Liver (tissue), 9 donors: ENCODE data around the gene CALU. TPM values are rescaled to one million over a fixed set of nuclear protein-coding genes. Genes with fewer than 3 reads are reported as not detected.

Source experiments
- DNase-seq: peaks from one replicate; pipeline ENCODE4 v3.0.0-alpha.2; 2017; ENCODE audit warnings: low spot score
- H3K27ac ChIP-seq, 2 donors: one replicate each; pipeline ENCODE4 v1.7.0; 2013; ENCODE audit warnings: inconsistent platforms in 2 of 2, low read length in 2 of 2, control low read depth in 1 of 2, low read depth in 1 of 2, mild to moderate bottlenecking in 1 of 2
- H3K27me3 ChIP-seq, 4 donors: one replicate each; pipeline versions ENCODE4 v1.6.1 to v1.7.0; 2013; ENCODE audit warnings: low read length in 3 of 4, inconsistent platforms in 1 of 4, mild to moderate bottlenecking in 1 of 4, moderate library complexity in 1 of 4; ENCODE audit not compliant: control insufficient read depth in 4 of 4, insufficient read depth in 4 of 4
- H3K36me3 ChIP-seq, 4 donors: one replicate each; pipeline versions ENCODE4 v1.6.1 to v1.7.0; 2013; ENCODE audit warnings: low read length in 3 of 4, mild to moderate bottlenecking in 3 of 4, low read depth in 1 of 4, moderate library complexity in 1 of 4; ENCODE audit not compliant: control insufficient read depth in 4 of 4, insufficient read depth in 3 of 4
- H3K4me1 ChIP-seq, 4 donors: one replicate each; pipeline versions ENCODE4 v1.6.1 to v1.7.0; 2013; ENCODE audit warnings: low read length in 3 of 4, mild to moderate bottlenecking in 3 of 4, moderate library complexity in 1 of 4; ENCODE audit not compliant: control insufficient read depth in 4 of 4, insufficient read depth in 4 of 4
- H3K4me3 ChIP-seq, 3 donors: one replicate each; pipeline versions ENCODE4 v1.6.1 to v1.7.0; 2013; ENCODE audit warnings: low read length in 3 of 3, control low read depth in 1 of 3, low read depth in 1 of 3, mild to moderate bottlenecking in 1 of 3
- H3K9ac ChIP-seq, 2 donors: one replicate each; pipeline ENCODE4 v1.7.0; 2013; ENCODE audit warnings: low read length in 2 of 2, mild to moderate bottlenecking in 2 of 2, moderate library complexity in 2 of 2, control low read depth in 1 of 2, low read depth in 1 of 2
- H3K9me3 ChIP-seq, 4 donors: one replicate each; pipeline versions ENCODE4 v1.6.1 to v1.7.0; 2013; ENCODE audit warnings: low read length in 3 of 4; ENCODE audit not compliant: control insufficient read depth in 4 of 4
- EGR1 ChIP-seq, 2 donors: IDR thresholded peaks; 2 replicates each; pipeline ENCODE4 v1.6.1; 2016 to 2018; ENCODE audit warnings: antibody characterized with exemption in 2 of 2, low read depth in 2 of 2
- FOXA2 ChIP-seq: IDR thresholded peaks from 2 replicates; pipeline ENCODE4 v1.6.1; 2016; ENCODE audit warnings: antibody characterized with exemption
- GABPA ChIP-seq, 2 donors: IDR thresholded peaks in 1 of 2; conservative IDR thresholded peaks in 1 of 2; 2 replicates each; pipeline ENCODE4 v1.6.1; 2016; ENCODE audit warnings: antibody characterized with exemption in 2 of 2, mild to moderate bottlenecking in 1 of 2, moderate library complexity in 1 of 2
- HNF4A ChIP-seq, 2 donors: conservative IDR thresholded peaks; 2 replicates each; pipeline ENCODE4 v1.6.1; 2016; ENCODE audit warnings: antibody characterized with exemption in 2 of 2, mild to moderate bottlenecking in 2 of 2
- HNF4G ChIP-seq: IDR thresholded peaks from 2 replicates; pipeline ENCODE4 v1.6.1; 2016; ENCODE audit warnings: antibody characterized with exemption
- JUND ChIP-seq, 2 donors: IDR thresholded peaks; 2 replicates each; pipeline ENCODE4 v1.6.1; 2016; ENCODE audit warnings: antibody characterized with exemption in 2 of 2
- NR2F2 ChIP-seq: IDR thresholded peaks from 2 replicates; pipeline ENCODE4 v1.6.1; 2016; ENCODE audit warnings: antibody characterized with exemption
- RAD21 ChIP-seq, 2 donors: IDR thresholded peaks; 2 replicates each; pipeline ENCODE4 v1.6.1; 2016; ENCODE audit warnings: antibody characterized with exemption in 2 of 2, mild to moderate bottlenecking in 2 of 2
- RXRA ChIP-seq, 2 donors: IDR thresholded peaks; 2 replicates each; pipeline ENCODE4 v1.6.1; 2017 to 2018; ENCODE audit warnings: antibody characterized with exemption in 2 of 2, mild to moderate bottlenecking in 1 of 2
- SP1 ChIP-seq: IDR thresholded peaks from 2 replicates; pipeline ENCODE4 v1.6.1; 2018; ENCODE audit warnings: antibody characterized with exemption, mild to moderate bottlenecking
- YY1 ChIP-seq: IDR thresholded peaks from 2 replicates; pipeline ENCODE4 v1.6.1; 2016; ENCODE audit warnings: antibody characterized with exemption, mild to moderate bottlenecking
- WGBS: extraction: QIAGEN DNeasy Blood & Tissue Kit; methylation state at CpG from one replicate; pipeline ENCODE4 v1.1.7; 2013; 5-methylcytosine and 5-hydroxymethylcytosine counted together
- polyA plus RNA-seq, 2 donors: library from polyadenylated mRNA; stranded (reverse) in 1 of 2; unstranded in 1 of 2; fragments of 200-250 nt in 1 of 2; fragments of >200 nt in 1 of 2; fragmentation: Nextera tagmentation in 1 of 2; extraction: Ambion mirVana in 1 of 2; gene quantifications; one replicate each; pipeline versions ENCODE4 v1.2.1 to v1.2.3, GENCODE V29; 2013 to 2015
- total RNA-seq, 2 donors: library from RNA; depleted of rRNA; stranded (reverse); fragments of >200 nt; gene quantifications; one replicate each; pipeline ENCODE4 v1.2.3, GENCODE V29; 2014
- TF ChIP-seq, protein P1 (sequence below): IDR thresholded peaks from 2 replicates; pipeline ENCODE4 v1.6.1; 2016; ENCODE audit warnings: antibody characterized with exemption
- TF ChIP-seq, protein P2 (sequence below): IDR thresholded peaks from 2 replicates; pipeline ENCODE4 v1.6.1; 2016; ENCODE audit warnings: antibody characterized with exemption, mild to moderate bottlenecking
- TF ChIP-seq, protein P3 (sequence below): fragments of 150-350 bp; IDR thresholded peaks from 2 replicates; pipeline ENCODE4 v1.5.1; 2017; ENCODE audit warnings: improper control_type of control experiment, low read depth, low read length; ENCODE audit not compliant: missing input control
- donor health status: healthy.
- donor health status: healthy.
- donor health status: healthy.
- donor health status: healthy.
- donor health status: healthy.

CALU gene
- total and polyA plus RNA-seq, 4 donors, result 37.1 to 57.9 (median 42.5) TPM

DNA sequence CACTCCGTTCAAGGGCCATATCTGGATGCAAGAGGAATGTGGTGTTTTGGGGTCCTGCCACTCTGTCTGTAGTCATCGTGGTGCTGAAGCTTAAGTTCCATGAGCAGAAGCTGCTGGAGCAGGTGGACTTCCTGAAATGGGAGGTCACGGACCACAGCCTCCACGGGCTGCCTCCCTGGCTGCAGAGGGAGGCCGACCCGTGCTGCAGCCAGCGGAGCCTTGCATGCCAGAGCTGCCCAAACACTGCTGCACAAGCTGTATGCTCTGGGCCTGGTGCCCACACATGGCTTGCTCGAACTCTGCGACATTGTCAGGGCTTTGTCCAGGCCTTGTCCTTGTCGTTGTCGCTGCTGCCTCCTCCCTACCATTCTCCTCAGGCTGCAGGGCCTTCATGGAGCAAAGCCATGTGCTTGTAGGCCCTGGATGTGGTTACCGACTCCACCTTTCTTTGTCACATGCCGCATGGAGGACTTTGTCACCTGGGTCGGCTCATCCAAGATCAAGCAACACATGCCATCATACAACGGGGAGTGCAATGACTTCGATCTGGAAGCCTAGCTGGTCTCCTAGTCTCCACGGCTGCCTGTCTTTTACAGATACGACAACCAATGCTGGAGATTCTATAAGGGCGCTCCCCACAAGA lies 45.7 kb upstream of the CALU start:
- Histone ChIP-seq H3K36me3 (no peaks in the 10 kb centered on the region), H3K4me1 (peaks cover 0 to 3% (median 0%) of the 10 kb centered on the region in 4 donors), H3K4me3 (no peak overlapping the region), H3K9me3 (no peaks in the 10 kb centered on the region), H3K27me3 (peaks cover 0 to 16% (median 3%) of the 10 kb centered on the region in 4 donors), H3K9ac (no peak overlapping the region), H3K27ac (no peak overlapping the region)
- TF ChIP-seq, protein P1, sequence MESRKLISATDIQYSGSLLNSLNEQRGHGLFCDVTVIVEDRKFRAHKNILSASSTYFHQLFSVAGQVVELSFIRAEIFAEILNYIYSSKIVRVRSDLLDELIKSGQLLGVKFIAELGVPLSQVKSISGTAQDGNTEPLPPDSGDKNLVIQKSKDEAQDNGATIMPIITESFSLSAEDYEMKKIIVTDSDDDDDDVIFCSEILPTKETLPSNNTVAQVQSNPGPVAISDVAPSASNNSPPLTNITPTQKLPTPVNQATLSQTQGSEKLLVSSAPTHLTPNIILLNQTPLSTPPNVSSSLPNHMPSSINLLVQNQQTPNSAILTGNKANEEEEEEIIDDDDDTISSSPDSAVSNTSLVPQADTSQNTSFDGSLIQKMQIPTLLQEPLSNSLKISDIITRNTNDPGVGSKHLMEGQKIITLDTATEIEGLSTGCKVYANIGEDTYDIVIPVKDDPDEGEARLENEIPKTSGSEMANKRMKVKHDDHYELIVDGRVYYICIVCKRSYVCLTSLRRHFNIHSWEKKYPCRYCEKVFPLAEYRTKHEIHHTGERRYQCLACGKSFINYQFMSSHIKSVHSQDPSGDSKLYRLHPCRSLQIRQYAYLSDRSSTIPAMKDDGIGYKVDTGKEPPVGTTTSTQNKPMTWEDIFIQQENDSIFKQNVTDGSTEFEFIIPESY, result no peak
- TF ChIP-seq, protein P2, sequence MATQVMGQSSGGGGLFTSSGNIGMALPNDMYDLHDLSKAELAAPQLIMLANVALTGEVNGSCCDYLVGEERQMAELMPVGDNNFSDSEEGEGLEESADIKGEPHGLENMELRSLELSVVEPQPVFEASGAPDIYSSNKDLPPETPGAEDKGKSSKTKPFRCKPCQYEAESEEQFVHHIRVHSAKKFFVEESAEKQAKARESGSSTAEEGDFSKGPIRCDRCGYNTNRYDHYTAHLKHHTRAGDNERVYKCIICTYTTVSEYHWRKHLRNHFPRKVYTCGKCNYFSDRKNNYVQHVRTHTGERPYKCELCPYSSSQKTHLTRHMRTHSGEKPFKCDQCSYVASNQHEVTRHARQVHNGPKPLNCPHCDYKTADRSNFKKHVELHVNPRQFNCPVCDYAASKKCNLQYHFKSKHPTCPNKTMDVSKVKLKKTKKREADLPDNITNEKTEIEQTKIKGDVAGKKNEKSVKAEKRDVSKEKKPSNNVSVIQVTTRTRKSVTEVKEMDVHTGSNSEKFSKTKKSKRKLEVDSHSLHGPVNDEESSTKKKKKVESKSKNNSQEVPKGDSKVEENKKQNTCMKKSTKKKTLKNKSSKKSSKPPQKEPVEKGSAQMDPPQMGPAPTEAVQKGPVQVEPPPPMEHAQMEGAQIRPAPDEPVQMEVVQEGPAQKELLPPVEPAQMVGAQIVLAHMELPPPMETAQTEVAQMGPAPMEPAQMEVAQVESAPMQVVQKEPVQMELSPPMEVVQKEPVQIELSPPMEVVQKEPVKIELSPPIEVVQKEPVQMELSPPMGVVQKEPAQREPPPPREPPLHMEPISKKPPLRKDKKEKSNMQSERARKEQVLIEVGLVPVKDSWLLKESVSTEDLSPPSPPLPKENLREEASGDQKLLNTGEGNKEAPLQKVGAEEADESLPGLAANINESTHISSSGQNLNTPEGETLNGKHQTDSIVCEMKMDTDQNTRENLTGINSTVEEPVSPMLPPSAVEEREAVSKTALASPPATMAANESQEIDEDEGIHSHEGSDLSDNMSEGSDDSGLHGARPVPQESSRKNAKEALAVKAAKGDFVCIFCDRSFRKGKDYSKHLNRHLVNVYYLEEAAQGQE, result no peak
- no peak for TF ChIP-seq RAD21 (IDR thresholded peaks at IDR 0.05)
- TF ChIP-seq JUND (IDR thresholded peaks at IDR 0.05), result no peak
- TF ChIP-seq YY1, result no peak
- no peak for TF ChIP-seq NR2F2
- TF ChIP-seq GABPA (IDR thresholded peaks at IDR 0.05 in 1 of 2, conservative IDR thresholded peaks at IDR 0.05 in 1 of 2), result no peak
- TF ChIP-seq SP1, result no peak
- no peak for TF ChIP-seq RXRA (IDR thresholded peaks at IDR 0.05)
- no peak for TF ChIP-seq FOXA2
- TF ChIP-seq HNF4A (conservative IDR thresholded peaks at IDR 0.05), result no peak
- TF ChIP-seq, protein P3, sequence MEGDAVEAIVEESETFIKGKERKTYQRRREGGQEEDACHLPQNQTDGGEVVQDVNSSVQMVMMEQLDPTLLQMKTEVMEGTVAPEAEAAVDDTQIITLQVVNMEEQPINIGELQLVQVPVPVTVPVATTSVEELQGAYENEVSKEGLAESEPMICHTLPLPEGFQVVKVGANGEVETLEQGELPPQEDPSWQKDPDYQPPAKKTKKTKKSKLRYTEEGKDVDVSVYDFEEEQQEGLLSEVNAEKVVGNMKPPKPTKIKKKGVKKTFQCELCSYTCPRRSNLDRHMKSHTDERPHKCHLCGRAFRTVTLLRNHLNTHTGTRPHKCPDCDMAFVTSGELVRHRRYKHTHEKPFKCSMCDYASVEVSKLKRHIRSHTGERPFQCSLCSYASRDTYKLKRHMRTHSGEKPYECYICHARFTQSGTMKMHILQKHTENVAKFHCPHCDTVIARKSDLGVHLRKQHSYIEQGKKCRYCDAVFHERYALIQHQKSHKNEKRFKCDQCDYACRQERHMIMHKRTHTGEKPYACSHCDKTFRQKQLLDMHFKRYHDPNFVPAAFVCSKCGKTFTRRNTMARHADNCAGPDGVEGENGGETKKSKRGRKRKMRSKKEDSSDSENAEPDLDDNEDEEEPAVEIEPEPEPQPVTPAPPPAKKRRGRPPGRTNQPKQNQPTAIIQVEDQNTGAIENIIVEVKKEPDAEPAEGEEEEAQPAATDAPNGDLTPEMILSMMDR, result no peak
- TF ChIP-seq HNF4G, result no peak
- no peak for TF ChIP-seq EGR1 (IDR thresholded peaks at IDR 0.05; ENCODE audit: low read depth in 2 of 2)
- 91% methylated on average over 19 of the region's 19 CpGs for WGBS
- DNase-seq, result no peak

DNA sequence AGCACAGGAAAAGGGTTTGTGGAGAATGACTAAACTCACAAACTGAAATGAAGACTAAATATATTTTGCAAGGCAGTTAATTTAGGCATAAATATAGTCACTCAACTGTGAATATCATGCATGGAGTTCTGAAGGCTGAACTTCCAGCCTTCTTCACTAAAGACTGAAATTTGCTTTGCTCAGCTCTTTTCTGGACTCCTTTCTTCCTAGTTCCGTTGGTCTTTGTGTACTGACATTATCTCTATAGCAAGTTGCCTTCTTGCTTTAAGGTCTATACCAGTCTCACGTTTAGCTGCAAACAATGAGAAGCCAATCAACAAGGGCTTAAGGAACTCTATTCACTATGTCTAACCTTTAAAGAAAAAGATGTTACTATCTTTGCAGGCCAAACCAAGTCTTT lies 44.4 kb upstream of the CALU start:
- H3K27ac ChIP-seq, result no peak overlapping the region
- WGBS, result 32% methylated on average over 2 of the region's 2 CpGs
- H3K4me3 ChIP-seq, result no peak overlapping the region
- no peak overlapping the region for H3K9ac ChIP-seq
- H3K36me3 ChIP-seq, result no peaks in the 10 kb centered on the region
- peaks cover 0 to 3% (median 0%) of the 10 kb centered on the region in 4 donors for H3K4me1 ChIP-seq
- TF ChIP-seq, protein P1, result no peak
- H3K27me3 ChIP-seq, result peaks cover 0 to 20% (median 3%) of the 10 kb centered on the region in 4 donors
- H3K9me3 ChIP-seq, result no peaks in the 10 kb centered on the region
- DNase-seq, result no peak
